ENCODE data around the gene SLC2A6.

DNA sequence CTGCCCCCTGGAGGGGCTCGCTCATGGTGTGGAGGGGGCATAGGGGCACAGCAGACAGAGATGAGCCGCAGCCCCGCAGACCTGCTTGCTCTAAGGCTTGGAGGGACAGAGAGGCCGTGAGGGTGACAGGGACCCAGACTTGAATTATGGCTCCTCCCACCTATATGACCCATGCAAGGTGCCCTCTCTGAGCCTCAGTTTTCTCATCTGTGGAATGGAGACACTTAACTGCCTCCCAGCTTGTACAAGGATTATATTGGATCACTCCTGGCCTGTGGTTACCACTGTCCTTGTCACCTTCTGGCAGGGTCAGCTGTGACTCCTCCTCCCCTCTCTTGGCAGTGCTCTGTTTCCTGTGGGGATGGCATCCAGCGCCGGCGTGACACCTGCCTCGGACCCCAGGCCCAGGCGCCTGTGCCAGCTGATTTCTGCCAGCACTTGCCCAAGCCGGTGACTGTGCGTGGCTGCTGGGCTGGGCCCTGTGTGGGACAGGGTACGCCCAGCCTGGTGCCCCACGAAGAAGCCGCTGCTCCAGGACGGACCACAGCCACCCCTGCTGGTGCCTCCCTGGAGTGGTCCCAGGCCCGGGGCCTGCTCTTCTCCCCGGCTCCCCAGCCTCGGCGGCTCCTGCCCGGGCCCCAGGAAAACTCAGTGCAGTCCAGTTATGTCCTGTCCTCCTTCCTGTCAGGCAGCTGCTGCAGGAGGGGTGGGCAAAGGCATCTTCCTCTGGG is 23.8 kb downstream of the SLC2A6 start:
- TF ChIP-seq POLR2A (IDR thresholded peaks at IDR 0.05) (no peak), CTCF (IDR thresholded peaks at IDR 0.05) (no peak)

All from heart left ventricle (tissue), 13 donors.